ENCODE results near the gene PARN.
"Not testable (repeated sequence)": the region's sequence is repeated elsewhere in the genome, so short reads cannot be mapped to it uniquely, and the experiment has no call there.

Gene PARN

DNA sequence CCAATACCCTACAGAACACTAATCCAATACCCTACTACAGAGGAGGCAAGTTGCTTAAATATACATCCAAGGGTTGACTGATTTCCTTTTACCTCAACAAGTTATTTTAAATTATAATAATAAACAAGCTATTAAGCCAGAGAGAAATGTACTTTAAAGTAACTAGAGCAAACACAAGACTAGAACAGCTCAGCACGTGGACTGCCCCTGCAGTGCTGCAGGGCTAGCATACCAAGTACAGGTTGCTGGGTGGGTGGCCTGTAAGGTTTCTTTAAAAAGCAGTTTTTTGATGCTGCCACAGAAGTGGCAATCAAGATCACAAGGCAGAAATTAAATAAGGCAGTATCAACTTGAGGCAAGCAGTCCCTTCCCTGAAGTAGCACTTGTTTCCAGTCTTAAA is 63.5 kb downstream of the PARN start:
- no peak for DNase-seq

DNA sequence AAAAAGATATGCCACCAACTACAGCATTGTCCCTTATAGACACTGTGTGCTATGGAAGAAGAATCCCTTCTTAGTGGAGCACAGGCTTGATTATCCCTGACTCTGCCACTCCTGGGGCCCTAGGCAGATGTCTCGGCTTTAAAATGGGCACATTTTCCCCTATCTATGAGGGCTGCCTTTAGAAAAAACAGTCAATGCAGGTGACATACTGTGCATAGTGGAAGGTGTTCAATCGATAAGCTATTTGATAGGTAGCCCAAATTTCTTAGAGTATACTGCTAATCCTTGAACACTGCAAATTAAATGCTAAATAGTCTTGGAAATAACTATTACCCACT is 64.4 kb downstream of the PARN start:
- DNase-seq: no peak

GRCh38 chr16:14564861-14565687 is 65.0 kb downstream of the PARN start:
- DNase-seq: no peak

DNA sequence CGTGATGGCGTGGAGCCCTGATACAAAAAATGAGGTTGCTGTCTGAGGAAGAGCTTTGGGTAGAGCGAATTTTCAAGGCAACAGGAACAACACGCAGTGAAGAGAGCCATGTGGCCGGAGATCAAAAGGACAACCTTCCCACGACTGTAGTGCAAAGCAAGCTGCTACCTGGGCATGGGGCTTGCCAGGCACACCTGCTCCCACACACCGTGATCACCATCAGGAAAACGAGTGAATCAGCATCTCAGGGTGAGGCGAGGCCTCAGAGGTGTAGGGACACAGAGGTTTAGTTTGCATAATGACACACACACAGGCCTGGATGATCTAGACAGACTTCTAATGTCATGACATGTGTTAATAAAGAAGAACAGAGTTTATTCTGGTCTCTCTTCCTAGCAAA is 65.7 kb downstream of the PARN start:
- no peak for DNase-seq

DNA sequence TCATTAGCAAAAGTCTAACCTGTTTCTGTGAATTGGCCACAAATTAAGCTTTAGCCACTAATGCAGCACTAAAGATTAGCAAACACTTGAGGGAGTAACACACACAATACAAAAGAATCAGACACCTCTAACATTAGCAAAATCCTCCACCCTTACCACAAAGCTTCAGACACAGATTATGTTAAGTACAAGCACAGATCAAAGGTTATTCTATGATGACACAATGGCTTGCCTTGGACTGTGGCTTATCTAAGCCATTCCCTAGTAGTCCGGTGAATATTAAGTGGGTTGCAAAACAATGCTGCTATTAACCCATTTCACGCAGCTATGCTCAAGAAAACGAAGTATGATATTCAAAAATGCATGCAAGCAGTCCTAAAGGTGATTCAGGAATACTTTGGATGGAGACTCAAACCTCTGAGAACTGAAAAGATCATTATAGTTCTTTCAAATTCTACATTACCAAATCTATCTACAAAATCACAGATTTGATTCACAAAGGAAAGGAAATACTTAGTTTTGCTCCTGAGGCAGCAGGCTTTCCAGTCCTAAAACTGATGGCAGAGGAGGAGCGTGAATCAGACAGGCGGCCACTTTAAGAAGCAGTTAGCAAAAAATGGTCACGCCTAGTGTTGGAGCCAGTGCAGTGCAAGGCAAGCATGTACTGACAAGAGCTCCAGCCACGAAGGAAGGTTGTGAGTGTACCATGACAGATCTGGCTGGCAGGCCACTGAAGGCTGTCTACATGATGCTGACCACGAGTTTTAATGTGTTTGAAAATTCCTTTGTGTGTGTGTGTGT is 67.2 kb downstream of the PARN start:
- DNase-seq: no peak

DNA sequence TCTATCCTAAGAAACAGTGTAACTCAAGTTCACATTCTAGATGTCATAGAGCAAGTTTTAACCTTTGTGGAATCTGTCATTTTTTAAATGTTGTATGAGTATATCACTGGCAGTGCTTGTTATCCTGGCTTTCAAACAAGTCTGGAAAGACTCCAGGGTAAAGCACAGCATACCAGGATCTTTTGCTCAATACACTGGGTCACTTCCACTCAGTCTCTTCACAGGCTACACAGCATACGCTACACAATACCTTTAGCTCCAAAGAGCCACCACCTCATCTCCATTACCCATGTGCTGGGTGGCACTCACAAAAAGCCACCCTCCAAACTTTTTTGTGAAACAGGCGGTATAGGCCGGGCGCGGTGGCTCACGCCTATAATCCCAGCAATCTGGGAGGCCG is 69.5 kb downstream of the PARN start:
- no peak for DNase-seq

GRCh38 chr16:14559809-14560241 is 70.2 kb downstream of the PARN start:
- DNase-seq: no peak

DNA sequence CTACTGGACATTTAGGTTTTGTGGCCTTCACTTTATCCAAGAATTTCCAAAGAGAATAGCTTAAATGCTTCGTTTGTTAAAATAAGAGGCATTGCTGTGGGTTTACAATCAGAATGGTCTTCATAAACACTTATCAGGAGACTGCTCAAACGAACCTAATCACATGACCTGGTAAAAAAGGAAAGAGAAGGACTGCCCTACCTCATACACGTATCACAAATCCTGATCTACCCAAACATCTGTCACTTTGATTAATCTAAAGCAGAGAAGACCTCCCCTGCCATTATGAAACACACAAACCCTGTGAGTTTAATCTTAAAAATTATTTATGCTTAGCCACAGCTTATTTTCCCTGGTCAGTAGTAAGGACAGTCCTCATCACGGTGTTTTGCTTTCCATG is 76.6 kb downstream of the PARN start:
- DNase-seq: no peak

DNA sequence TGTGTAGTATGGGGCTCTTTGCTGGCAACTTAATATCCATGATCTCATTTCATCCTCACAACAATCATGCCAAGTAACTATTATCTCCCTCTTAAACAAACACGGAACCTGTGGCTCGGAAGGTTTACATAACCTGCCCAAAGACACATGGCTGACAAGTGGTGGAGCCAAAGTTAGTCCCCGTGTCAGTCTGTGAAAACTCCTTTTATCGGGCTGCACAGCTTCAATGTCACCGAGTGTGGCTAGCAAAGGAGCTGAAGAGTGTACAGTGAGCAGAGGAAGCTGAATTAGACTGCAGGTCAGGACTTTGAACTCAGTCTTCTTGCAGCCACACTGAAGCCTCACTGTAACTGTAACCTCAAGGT is 80.3 kb downstream of the PARN start:
- no peak for DNase-seq

DNA sequence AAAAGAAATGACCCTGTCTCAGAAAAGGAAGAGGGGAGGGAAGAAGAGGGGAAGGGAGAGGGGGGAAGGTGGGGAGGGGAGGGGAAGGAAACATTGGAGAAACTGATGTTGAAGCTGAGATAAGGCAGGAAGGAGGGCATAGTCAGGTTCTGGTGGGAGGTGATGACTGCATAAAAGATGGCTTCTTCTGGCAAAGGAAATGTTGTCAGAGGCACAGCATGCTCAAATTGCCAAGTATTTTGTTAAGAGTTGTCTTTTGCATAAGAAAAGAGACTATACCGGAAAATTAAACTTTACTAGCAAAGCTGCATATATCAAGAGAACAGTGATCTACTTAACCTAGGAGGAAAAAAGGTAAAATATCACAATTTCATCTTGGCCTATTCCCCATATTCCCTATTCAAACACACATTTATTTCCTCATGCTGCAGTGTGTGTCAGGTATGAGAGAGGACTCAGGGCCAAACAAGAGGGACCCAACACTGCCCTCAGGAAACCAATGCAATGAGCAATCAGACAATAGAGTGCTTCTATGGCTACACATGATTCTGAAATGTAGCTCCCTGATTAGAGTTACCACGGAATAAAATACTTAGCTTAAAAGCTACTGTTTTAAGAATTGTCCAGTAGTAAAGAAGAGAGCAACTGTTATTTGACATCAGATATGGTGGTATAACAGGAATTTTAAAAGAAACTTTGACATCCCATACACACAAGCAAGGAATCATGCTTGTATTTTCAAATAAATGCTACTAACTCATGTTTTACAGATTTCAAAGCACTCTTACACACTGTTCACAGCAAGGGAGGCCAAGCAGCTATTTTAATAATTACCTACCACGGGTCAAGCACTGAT is 80.9 kb downstream of the PARN start:
- no peak for DNase-seq

GRCh38 chr16:14545346-14545884 is 84.6 kb downstream of the PARN start:
- DNase-seq: no peak

GRCh38 chr16:14544846-14545245 is 85.2 kb downstream of the PARN start:
- not testable (repeated sequence) for DNase-seq

DNA sequence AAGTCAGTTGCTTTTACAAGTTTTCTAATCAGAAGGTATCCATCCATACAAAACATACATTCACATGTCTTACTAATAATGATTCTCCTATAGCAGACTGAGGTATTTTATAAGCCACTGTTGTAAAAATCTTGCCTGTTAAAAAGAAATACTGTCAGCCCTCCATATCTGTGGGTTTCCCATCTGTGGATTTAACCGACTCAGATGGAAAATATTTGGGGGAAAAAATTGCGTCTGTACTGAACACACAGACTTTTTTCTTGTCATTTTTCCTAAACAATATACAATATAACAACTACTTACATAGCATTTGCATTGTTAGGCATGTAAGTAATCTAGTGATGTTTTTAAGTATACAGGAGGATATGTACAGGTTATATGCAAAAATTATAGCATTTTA is 90.4 kb downstream of the PARN start:
- DNase-seq: no peak

DNA sequence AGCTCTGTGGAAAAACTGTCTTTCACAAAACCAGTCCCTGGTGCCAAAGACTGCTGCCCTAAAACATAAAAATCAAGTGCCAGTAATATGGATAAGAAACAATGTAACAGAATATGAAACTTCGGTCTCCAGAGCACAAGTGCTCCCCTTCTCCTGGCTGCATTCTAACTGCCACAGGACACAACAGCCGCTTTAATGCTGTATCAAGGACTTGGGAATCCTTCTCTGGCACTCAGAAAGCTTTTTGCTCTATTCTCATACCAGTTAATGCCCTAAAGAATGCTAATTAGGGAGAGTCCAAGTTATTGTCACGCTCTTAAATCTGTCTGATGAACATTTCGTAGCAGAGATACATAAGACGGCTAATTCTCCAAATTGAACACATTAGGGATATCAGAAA is 90.9 kb downstream of the PARN start:
- no peak for DNase-seq

GRCh38 chr16:14538604-14539003 is 91.5 kb downstream of the PARN start:
- no peak for DNase-seq

DNA sequence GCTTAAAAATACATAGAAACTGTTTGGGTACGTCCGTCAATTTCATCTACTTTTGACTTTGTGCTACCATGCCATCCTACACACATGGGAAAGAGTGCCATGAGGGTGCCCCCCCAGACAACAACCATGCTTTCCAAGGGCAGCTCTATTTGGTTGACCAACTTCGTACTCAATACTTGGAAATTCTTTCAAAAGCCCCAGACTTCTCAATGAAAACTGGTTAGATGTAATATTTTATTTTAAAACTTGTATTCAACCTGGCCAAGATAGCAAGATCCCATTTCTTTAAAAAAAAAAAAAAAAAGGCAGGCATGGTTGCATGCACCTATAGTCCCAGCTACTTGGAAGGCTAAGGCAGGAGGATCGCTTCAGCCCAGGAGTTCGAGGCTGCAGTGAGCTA is 98.4 kb downstream of the PARN start:
- DNase-seq: no peak

DNA sequence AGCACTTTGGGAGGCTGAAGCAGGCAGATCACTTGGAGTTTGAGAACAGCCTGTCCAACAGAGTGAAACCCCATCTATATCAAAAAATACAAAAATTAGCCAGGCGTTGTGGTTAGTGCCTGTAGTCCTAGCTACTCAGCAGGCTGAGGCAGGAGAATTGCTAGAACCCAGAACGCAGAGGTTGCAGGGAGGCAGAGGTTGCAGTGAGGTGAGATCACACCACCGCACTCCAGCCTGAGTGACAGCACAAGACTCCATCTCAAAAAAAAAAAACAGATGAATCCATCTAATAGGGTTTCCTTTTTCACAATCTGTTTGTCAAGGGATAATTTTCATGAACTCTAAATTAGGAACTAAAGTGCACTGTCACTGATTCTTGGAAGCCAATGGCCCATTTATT is 99.0 kb downstream of the PARN start:
- DNase-seq: no peak

DNA sequence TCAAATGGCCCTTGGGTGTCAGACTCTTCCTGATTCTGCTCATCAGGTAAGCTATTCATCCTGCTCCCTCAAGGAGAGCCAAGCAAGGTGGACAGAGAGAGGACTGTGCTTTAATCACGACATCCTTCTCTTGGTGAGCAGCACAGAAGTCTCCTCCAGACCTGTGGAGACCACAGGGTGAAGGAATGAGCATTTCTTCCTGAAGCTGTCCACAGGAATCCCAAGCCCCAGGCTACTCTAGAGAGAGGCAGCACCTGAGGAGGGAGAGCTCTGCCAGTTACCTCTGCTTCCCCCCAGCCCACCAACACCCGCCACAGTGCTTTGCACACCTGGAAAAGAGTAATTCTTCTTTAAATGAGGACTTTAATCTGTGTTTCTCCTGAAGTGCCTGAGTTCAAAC is 100.0 kb downstream of the PARN start:
- DNase-seq: no peak

- DNase-seq: peak; percentile 35
Observed at GRCh38 chr16:14529010-14529669, 100.9 kb downstream of the PARN start.

- DNase-seq: no peak
Observed at GRCh38 chr16:14528306-14528705, 101.8 kb downstream of the PARN start.

DNA sequence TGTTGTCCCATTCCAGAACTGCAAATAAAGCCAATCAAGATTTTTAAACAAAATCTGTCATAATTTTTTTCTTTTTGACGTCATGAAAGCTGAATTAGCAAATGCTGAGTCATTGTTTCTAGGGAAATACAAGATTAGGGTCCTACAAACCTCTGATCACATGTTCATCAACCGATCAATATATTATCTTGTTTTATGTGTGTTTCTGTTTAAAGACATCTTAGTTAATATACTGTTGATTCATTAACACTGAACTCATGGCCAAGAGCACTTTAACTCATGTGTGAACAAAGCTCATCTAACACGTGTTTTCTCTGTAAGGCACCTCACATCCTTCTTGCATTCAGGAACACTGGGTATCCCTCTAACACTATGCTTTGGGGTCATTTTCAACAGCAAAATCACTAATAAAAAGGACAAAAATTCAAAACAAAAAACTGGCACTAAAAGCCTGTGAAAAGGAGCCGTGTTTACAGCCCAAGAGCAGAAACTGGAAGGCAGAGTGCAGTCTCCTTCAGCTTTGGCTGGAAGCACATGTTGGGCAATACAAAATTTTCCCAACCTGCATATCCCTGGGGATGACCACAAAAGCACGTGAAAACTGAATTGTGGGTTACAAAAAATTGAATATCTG is 102.5 kb downstream of the PARN start:
- DNase-seq: no peak

DNA sequence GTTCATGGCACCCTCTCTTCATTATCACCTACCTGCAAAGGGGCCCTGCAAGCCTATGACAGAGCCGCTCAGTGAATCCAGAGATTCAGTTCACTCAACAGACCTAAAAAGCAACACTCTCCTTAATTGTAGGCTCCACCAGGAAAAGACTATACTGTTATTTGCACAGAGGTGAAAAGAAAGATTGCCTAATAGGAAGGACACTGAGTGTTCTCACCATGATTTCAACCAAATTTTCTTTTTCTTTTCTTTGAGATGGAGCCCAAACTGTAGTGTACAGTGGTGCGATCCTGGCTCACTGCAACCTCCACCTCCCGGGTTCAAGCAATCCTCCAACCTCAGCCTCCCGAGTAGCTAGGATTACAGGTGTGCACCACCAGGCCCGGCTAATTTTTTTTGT is 104.5 kb downstream of the PARN start:
- no peak for DNase-seq
